HL-60 (cell line): ENCODE results near the gene MPHOSPH10.
"Not testable (repeated sequence)": the region's sequence is repeated elsewhere in the genome, so short reads cannot be mapped to it uniquely, and the experiment has no call there.

Experiments used
- CTCF ChIP-seq: IDR thresholded peaks from one replicate; pipeline ENCODE4 v1.5.1; 2011; ENCODE audit warnings: low read length, control low read depth, inconsistent platforms; ENCODE audit not compliant: insufficient read depth
- GABPA ChIP-seq: IDR thresholded peaks from 2 replicates; pipeline ENCODE4 v1.6.1; 2012; ENCODE audit warnings: low read depth
- POLR2AphosphoS5 ChIP-seq: IDR thresholded peaks from 2 replicates; pipeline ENCODE4 v1.6.1; 2012; ENCODE audit warnings: low read depth
- REST ChIP-seq: IDR thresholded peaks from 2 replicates; pipeline ENCODE4 v1.6.1; 2012; ENCODE audit warnings: low read depth; ENCODE audit not compliant: insufficient replicate concordance
- SPI1 ChIP-seq: IDR thresholded peaks from 2 replicates; pipeline ENCODE4 v1.6.1; 2012; ENCODE audit warnings: low read depth, mild to moderate bottlenecking, borderline replicate concordance

- not testable (repeated sequence) for TF ChIP-seq REST, CTCF, POLR2AphosphoS5, GABPA, SPI1
These were observed 46.6 kb upstream of the MPHOSPH10 start for GRCh38 chr2:71083752-71084312.
